ENCODE data around the gene TNP1.

DNA sequence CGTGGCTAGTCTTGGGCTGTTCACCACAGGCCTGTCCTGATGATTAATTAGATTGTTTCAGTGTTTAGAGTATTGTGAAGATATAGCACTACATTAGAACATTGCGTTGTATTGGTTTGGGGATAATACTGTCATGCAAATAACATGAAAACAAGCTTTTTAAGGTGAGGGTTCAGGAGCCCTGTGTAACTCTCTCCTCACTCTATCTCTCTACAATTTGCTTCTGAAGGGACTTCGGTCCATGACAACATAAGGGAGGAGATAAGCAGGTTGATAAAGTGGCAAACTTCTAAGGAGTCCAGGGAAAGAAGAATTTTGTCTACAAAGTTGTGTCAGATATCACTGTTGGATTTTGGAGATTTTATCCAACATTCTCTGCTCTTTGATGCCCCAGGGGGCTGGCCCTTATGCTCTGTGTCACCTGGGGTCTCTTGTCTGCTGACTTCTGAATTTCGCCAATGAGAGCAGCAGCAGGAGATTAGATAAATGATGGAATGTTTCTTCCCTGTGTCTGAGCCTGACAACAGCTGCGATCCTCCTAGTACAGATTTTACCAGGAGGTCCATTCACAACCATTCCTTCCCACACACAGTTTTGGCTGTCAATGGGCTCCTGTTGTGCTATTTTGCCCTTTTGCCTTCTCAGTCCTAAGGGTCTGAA is 3.3 kb downstream of the TNP1 start:
- TF ChIP-seq, protein P1, sequence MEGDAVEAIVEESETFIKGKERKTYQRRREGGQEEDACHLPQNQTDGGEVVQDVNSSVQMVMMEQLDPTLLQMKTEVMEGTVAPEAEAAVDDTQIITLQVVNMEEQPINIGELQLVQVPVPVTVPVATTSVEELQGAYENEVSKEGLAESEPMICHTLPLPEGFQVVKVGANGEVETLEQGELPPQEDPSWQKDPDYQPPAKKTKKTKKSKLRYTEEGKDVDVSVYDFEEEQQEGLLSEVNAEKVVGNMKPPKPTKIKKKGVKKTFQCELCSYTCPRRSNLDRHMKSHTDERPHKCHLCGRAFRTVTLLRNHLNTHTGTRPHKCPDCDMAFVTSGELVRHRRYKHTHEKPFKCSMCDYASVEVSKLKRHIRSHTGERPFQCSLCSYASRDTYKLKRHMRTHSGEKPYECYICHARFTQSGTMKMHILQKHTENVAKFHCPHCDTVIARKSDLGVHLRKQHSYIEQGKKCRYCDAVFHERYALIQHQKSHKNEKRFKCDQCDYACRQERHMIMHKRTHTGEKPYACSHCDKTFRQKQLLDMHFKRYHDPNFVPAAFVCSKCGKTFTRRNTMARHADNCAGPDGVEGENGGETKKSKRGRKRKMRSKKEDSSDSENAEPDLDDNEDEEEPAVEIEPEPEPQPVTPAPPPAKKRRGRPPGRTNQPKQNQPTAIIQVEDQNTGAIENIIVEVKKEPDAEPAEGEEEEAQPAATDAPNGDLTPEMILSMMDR (IDR thresholded peaks at IDR 0.05): no peak
- no peak for TF ChIP-seq POLR2A (IDR thresholded peaks at IDR 0.05)
